AG04450 (cell line): ENCODE data around the gene NKIRAS2. TPM values are rescaled to one million over a fixed set of nuclear protein-coding genes. Genes with fewer than 3 reads are reported as not detected.

ENCODE experiments used
- CTCF ChIA-PET: fragments of 300-600, 350-600 bp; formaldehyde crosslinking; extraction: SDS; loops from one replicate; lab custom pipeline; 2022; ENCODE audit warnings: antibody characterized with exemption, inconsistent platforms; lab: Charles Lee
- POLR2A ChIA-PET: fragments of 350-600 bp; formaldehyde crosslinking; extraction: SDS; loops from one replicate; lab custom pipeline; 2021; ENCODE audit warnings: antibody characterized with exemption, inconsistent platforms; lab: Yijun Ruan, JAX
- DNase-seq: peaks from one replicate; pipeline ENCODE4 v3.0.0-alpha.2; 2011; ENCODE audit warnings: low read depth, low spot score
- H3K27ac ChIP-seq: one replicate; pipeline ENCODE4 v1.5.1; 2012; ENCODE audit warnings: low read depth, low read length, control low read depth
- H3K27me3 ChIP-seq: one replicate; pipeline ENCODE4 v1.6.0; 2012; ENCODE audit warnings: low read length; ENCODE audit not compliant: control insufficient read depth, insufficient read depth
- H3K4me3 ChIP-seq: 2 replicates; pipeline ENCODE4 v1.5.1; 2011; ENCODE audit warnings: mild to moderate bottlenecking, low read depth, low read length, control low read depth
- H3K9me3 ChIP-seq: 2 replicates; pipeline ENCODE4 v1.5.1; 2012; ENCODE audit warnings: low read length; ENCODE audit not compliant: control insufficient read depth, insufficient read depth
- CTCF ChIP-seq: IDR thresholded peaks from 2 replicates; pipeline ENCODE4 v1.5.1; 2011; ENCODE audit warnings: low read depth, low read length, control low read depth, inconsistent platforms
- polyA plus RNA-seq: library from polyadenylated mRNA; depleted of rRNA; stranded (reverse); fragments of >200 nt; gene quantifications from 2 replicates; pipeline ENCODE4 v1.2.3, GENCODE V29; 2011

The NKIRAS2 gene
- polyA plus RNA-seq, 1 experiment: 46.5 TPM

- Histone ChIP-seq H3K4me3 (no peak overlapping the region), H3K9me3 (no peaks in the 10 kb centered on the region; the same call in 1 of the 2 replicates), H3K27me3 (peaks cover 43% of the 10 kb centered on the region), H3K27ac (no peak overlapping the region)
- POLR2A ChIA-PET: no interaction called here
- no peak for DNase-seq
- no peak for TF ChIP-seq CTCF
- CTCF ChIA-PET: no interaction called here
Observed at GRCh38 chr17:42061646-42062487, 42.0 kb downstream of the NKIRAS2 start.

GRCh38 chr17:42062681-42063080 is 42.8 kb downstream of the NKIRAS2 start:
- no peak for TF ChIP-seq CTCF
- Histone ChIP-seq H3K27ac (no peak overlapping the region), H3K27me3 (peaks cover 43% of the 10 kb centered on the region), H3K4me3 (no peak overlapping the region), H3K9me3 (no peaks in the 10 kb centered on the region; the same call in 1 of the 2 replicates)
- ChIA-PET POLR2A (no interaction called here), CTCF (no interaction called here)
- DNase-seq: no peak

GRCh38 chr17:42065201-42065600 is 45.3 kb downstream of the NKIRAS2 start:
- no peak for TF ChIP-seq CTCF
- POLR2A ChIA-PET: no interaction called here
- Histone ChIP-seq H3K9me3 (no peaks in the 10 kb centered on the region; the same call in 1 of the 2 replicates), H3K27ac (no peak overlapping the region), H3K27me3 (peaks cover 42% of the 10 kb centered on the region), H3K4me3 (no peak overlapping the region)
- DNase-seq: no peak
- CTCF ChIA-PET: interaction anchor here (0.5 to 1.2 kb wide), 7 partner anchors 11 to 53 kb away, joined by 3 to 11 read pairs (median 3); partner anchors contain the start of gene DNAJC7

GRCh38 chr17:42067371-42068091 is 47.6 kb downstream of the NKIRAS2 start:
- TF ChIP-seq CTCF: peak; percentile 85
- POLR2A ChIA-PET: no interaction called here
- H3K4me3 ChIP-seq: no peak overlapping the region
- DNase-seq: no peak
- H3K27ac ChIP-seq: no peak overlapping the region
- peaks cover 43% of the 10 kb centered on the region for H3K27me3 ChIP-seq
- no peaks in the 10 kb centered on the region; the same call in 1 of the 2 replicates for H3K9me3 ChIP-seq
- CTCF ChIA-PET: interaction anchor here (0.6 to 2.0 kb wide), 12 partner anchors 9 to 105 kb away, joined by 3 to 12 read pairs (median 4); partner anchors contain the start of gene DHX58
